Measurements from ENCODE around the gene B4GAT1. TPM values are rescaled to one million over a fixed set of nuclear protein-coding genes. Genes with fewer than 3 reads are reported as not detected.

Gene B4GAT1
- total RNA-seq (2021; ENCODE audit: unreplicated experiment) = 6.7 TPM
- 4.6 and 6.1 TPM in 2 replicates for polyA plus RNA-seq (2012)
- Bru-seq, nascent RNA = percentile 32 among the genes with signal in this experiment
- BruChase-seq, experiment 1, labeled RNA remaining after a 6-hour chase = percentile 49 among the genes with signal in this experiment
- percentile 63 among the genes with signal in this experiment for BruChase-seq, experiment 2, labeled RNA remaining after a 2-hour chase
- long read RNA-seq, transcript B4GAT1-201 (2 exons, 2,072 nt) = major isoform, 5 of 6 reads
- long read RNA-seq, partial matches to known transcripts = 1 of 6 reads
- long read RNA-seq, other reads (novel, unspliced or antisense) = 0 of 6 reads

DNA sequence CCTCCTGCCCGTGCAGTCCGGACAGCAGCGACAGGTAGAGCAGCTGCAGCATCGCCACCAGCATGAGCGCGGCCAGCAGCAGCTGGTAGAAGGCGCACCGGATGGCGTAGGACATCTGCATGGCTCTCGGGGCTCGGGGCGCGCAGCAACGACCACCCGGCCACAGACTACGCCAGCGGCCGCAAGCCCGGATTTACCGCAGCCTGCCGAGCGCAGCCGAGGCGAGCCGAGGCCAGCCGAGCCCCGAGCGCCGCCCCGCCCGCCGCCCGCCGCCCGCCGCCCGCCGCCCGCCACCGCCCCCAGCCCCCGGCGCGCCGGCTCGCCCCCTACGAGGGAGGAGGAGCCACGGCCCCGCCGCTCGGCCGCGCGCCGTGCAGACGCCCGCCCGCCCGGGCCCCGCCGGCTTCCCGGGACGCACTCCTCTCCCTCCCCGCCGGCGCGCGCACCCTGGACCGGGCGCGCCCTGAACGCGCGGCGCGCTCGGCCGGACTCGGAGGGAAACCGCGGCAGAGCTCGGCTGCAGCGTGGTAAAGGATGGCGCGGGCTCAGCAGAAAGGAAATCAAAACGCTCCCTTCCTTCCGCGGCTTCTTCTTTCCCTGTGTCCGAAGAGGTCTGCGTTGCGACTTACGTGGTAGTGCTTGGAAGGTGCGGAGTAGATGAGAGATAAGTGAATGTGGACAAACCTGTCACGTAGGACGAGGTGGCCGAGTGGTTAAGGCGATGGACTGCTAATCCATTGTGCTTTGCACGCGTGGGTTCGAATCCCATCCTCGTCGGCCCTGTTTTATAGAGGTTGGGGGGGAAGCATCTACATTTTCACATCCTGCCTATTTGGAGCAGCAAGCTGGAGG, at the start of gene B4GAT1:
TSS of gene B4GAT1 (minus strand) at position 205 of the 852 bp plus-strand sequence. CDS start at position 121, 84 bp downstream.
- Histone ChIP-seq H2AFZ (ENCODE audit: low read depth, low read length, poor library complexity, severe bottlenecking) (no peak within 1 kb of the TSS), H3K4me2 (ENCODE audit: low read length) (peak within 1 kb of the TSS; percentile 85), H3K4me3 (replicated peaks in 1 of 2; ENCODE audit: low read depth in 1 of 2, low read length in 2 of 2) (peak within 1 kb of the TSS; percentile 52 to 65), H3K9me3 (ENCODE audit: control insufficient read depth in 1 of 2, insufficient read depth in 1 of 2, low read depth in 1 of 2, low read length in 2 of 2) (no peaks in the 10 kb centered on the region), H3K9ac (ENCODE audit: low read length) (peak within 1 kb of the TSS; percentile 63), H3K36me3 (ENCODE audit: control insufficient read depth in 1 of 2, insufficient read depth in 2 of 2, low read length in 2 of 2) (no peaks in the 10 kb centered on the region; a peak in 1 of 4 replicates), H3K27me3 (ENCODE audit: insufficient read depth, low read length) (no peaks in the 10 kb centered on the region), H3K9me2 (ENCODE audit: insufficient read depth) (no peaks in the 10 kb centered on the region), H3K79me2 (ENCODE audit: insufficient read depth, low read length) (peaks cover 21% of the 10 kb centered on the region), H4K20me1 (ENCODE audit: insufficient read depth) (no peaks in the 10 kb centered on the region), H3K27ac (ENCODE audit: low read depth, low read length) (peak within 1 kb of the TSS; percentile 78), H3K4me1 (ENCODE audit: control insufficient read depth in 1 of 2, insufficient read depth in 2 of 2, low read length in 2 of 2) (peaks cover 14 to 37% of the 10 kb centered on the region in 2 experiments)
- peak; percentile 76 for ATAC-seq
- TF ChIP-seq ZNF274 (IDR thresholded peaks at IDR 0.05; ENCODE audit: low read depth, low read length) (no peak), YY1 (IDR thresholded peaks at IDR 0.05; ENCODE audit: extremely low read depth, insufficient replicate concordance, low read depth, low read length) (peak; percentile 39), JUND (IDR thresholded peaks at IDR 0.05) (no peak), TCF7L2 (IDR thresholded peaks at IDR 0.05; ENCODE audit: borderline replicate concordance, extremely low read depth, insufficient read depth, insufficient read length) (no peak), SIN3A (IDR thresholded peaks at IDR 0.05; ENCODE audit: low read depth) (no peak), RAD21 (IDR thresholded peaks at IDR 0.05; ENCODE audit: low read depth) (no peak), CBX3 (IDR thresholded peaks at IDR 0.05; ENCODE audit: low read depth) (peak; percentile 94), EZH2phosphoT487 (IDR thresholded peaks at IDR 0.05; ENCODE audit: borderline replicate concordance) (no peak), CEBPB (IDR thresholded peaks at IDR 0.05; ENCODE audit: low read depth) (no peak), EGR1 (IDR thresholded peaks at IDR 0.05; ENCODE audit: low read depth) (no peak), POLR2AphosphoS5 (IDR thresholded peaks at IDR 0.05; ENCODE audit: low read depth, low read length) (peak; percentile 54; the same call in 1 of the 2 replicates)
- TF ChIP-seq, protein P1, sequence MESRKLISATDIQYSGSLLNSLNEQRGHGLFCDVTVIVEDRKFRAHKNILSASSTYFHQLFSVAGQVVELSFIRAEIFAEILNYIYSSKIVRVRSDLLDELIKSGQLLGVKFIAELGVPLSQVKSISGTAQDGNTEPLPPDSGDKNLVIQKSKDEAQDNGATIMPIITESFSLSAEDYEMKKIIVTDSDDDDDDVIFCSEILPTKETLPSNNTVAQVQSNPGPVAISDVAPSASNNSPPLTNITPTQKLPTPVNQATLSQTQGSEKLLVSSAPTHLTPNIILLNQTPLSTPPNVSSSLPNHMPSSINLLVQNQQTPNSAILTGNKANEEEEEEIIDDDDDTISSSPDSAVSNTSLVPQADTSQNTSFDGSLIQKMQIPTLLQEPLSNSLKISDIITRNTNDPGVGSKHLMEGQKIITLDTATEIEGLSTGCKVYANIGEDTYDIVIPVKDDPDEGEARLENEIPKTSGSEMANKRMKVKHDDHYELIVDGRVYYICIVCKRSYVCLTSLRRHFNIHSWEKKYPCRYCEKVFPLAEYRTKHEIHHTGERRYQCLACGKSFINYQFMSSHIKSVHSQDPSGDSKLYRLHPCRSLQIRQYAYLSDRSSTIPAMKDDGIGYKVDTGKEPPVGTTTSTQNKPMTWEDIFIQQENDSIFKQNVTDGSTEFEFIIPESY (IDR thresholded peaks at IDR 0.05; ENCODE audit: extremely low read depth, insufficient replicate concordance, low read length) = peak; percentile 23
- TF ChIP-seq, protein P2, sequence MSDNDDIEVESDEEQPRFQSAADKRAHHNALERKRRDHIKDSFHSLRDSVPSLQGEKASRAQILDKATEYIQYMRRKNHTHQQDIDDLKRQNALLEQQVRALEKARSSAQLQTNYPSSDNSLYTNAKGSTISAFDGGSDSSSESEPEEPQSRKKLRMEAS (IDR thresholded peaks at IDR 0.05) = peak; percentile 77; the same call in 1 of the 2 replicates
- TF ChIP-seq, protein P3, sequence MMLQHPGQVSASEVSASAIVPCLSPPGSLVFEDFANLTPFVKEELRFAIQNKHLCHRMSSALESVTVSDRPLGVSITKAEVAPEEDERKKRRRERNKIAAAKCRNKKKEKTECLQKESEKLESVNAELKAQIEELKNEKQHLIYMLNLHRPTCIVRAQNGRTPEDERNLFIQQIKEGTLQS (IDR thresholded peaks at IDR 0.05) = peak; percentile 100; the same call in 1 of the 2 replicates
- POLR2A ChIA-PET = no interaction called here
- BruUV-seq (replicated peaks) = no TSS peak
- intact Hi-C loops (cut with micrococcal nuclease) = no loop called here
- RAD21 ChIA-PET (ENCODE audit: low non-redundant PET in 1 of 2, low total read pairs in 2 of 2, uncharacterized antibody in 2 of 2, unreplicated experiment in 2 of 2) = no interaction called here
- CTCF ChIA-PET = interaction anchor here (0.7 to 1.0 kb wide), 2 partner anchors 36 to 41 kb away, joined by 3 to 6 read pairs; no protein-coding TSS in a partner anchor
- peak; percentile 85 for DNase-seq (ENCODE audit: low read depth, low spot score)
